ENCODE data around the gene POLDIP2. TPM values are rescaled to one million over a fixed set of nuclear protein-coding genes. Genes with fewer than 3 reads are reported as not detected.

Gene POLDIP2, protein sequence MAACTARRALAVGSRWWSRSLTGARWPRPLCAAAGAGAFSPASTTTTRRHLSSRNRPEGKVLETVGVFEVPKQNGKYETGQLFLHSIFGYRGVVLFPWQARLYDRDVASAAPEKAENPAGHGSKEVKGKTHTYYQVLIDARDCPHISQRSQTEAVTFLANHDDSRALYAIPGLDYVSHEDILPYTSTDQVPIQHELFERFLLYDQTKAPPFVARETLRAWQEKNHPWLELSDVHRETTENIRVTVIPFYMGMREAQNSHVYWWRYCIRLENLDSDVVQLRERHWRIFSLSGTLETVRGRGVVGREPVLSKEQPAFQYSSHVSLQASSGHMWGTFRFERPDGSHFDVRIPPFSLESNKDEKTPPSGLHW
- 10 to 100 TPM; 62.7 to 86.0 (median 72.4) TPM for total RNA-seq

DNA sequence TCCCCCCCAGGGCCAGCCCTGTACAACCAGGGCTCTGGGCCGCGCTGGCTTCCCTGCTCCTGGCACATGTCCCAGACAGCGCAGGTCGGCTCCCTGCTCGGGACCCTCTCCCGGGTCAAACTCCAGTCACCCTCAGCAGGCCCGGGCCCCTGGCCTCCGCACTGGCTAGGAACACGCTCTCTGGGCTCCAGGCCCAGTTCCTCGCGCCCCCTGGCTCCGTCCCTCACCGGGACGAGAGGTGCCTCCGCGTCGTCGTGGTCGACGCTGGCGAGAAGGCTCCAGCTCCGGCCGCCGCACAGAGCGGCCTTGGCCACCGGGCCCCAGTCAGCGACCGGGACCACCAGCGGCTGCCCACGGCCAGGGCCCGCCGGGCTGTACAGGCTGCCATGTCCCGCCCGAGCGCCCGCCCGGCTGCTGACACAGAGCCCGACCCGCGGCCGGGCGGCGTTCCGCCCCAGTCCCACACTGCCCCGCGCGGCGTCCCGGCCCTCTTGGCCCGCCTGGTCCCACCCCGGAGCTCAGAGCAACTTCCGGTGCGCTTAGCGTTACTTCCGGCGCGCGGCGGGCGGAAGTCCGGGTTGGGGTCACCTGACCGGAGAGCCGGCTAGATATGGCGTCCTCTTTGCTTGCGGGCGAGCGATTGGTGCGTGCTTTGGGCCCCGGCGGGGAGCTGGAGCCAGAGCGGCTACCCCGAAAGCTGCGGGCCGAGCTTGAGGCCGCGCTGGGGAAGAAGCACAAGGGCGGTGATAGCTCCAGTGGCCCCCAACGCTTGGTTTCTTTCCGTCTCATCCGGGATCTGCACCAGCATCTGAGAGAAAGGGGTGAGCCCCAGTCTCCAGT, at the start of gene POLDIP2:
Gene POLDIP2, minus strand, starts transcription at position 467 of the 840 bp plus-strand sequence. Its CDS starts 79 bp downstream, at position 388.
- ATAC-seq (ENCODE audit: low FRiP score) = peak; percentile 99
- DNase-seq (ENCODE audit: low spot score) = peak; percentile 79
- TF ChIP-seq, protein P1, sequence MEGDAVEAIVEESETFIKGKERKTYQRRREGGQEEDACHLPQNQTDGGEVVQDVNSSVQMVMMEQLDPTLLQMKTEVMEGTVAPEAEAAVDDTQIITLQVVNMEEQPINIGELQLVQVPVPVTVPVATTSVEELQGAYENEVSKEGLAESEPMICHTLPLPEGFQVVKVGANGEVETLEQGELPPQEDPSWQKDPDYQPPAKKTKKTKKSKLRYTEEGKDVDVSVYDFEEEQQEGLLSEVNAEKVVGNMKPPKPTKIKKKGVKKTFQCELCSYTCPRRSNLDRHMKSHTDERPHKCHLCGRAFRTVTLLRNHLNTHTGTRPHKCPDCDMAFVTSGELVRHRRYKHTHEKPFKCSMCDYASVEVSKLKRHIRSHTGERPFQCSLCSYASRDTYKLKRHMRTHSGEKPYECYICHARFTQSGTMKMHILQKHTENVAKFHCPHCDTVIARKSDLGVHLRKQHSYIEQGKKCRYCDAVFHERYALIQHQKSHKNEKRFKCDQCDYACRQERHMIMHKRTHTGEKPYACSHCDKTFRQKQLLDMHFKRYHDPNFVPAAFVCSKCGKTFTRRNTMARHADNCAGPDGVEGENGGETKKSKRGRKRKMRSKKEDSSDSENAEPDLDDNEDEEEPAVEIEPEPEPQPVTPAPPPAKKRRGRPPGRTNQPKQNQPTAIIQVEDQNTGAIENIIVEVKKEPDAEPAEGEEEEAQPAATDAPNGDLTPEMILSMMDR (IDR thresholded peaks at IDR 0.05) = no peak

DNA sequence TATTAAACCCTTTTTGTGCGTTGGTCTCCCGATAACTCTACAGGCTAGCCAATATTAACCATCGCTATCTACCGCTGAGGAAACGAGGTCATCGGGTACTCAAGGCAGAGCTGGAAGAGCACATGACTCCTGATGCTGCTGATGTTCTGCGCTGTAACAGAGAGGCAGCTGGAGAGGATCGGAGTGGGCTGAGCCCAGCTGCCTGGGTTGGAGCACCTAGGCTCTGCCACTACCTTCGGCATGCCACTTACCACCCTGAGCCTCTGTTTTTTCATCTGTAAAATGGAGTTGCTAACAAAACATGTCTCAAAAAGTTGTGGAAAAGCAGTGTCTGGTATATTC, 49.1 kb upstream of the POLDIP2 start:
- ATAC-seq (ENCODE audit: low FRiP score) = peak; percentile 3
- no peak for DNase-seq (ENCODE audit: low spot score)

DNA sequence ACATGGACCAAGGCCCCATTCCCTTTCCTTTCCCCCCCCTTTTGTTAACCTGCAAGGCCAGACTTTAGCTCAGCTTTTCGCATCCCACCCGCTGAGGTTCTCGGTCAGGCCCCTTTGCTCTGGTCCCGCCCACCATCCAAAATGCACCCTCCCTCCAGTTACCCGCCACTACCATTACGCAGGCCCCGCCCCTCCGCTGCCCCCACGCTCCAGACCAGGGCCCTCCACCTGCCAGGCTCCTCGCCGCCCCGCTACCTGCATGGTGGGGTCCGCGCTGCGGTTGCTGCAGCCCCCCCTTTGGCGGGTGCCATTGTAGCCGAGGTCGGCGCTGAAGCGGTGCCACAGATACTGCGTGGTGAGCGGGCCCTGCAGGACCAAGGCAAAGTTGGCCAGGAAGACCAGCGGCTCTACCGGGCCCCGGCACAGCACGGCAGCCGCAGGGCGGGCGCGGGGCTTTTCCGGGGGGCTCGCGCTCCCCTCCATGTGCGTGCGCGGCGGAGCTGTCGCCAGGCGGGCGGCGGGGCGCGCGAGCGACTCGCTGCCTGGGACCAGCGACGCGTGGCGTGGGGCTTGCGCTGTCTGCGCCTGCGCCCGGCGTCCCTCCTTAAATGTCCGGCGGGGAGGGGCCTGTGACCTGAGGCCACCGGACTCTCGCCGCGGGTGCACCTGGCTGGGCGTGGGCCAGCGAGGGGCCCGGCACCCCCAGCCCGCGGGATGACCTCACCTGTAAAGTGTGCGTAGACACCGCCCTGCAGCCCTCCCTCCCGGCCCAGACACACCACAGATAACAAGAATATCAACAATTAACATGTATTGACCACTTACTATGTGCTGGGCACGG, 48.5 kb upstream of the POLDIP2 start, which contains the start of gene SLC46A1:
Gene SLC46A1, minus strand, starts transcription at position 581 of the 841 bp plus-strand sequence. Its CDS starts 98 bp downstream, at position 483.
- TF ChIP-seq, protein P1 (IDR thresholded peaks at IDR 0.05) = no peak
- peak; percentile 83 for ATAC-seq (ENCODE audit: low FRiP score)
- peak; percentile 53 for DNase-seq (ENCODE audit: low spot score)

More for the DNA sequence above, 49.1 kb upstream of the POLDIP2 start:
- TF ChIP-seq, protein P1 (IDR thresholded peaks at IDR 0.05) = no peak

DNA sequence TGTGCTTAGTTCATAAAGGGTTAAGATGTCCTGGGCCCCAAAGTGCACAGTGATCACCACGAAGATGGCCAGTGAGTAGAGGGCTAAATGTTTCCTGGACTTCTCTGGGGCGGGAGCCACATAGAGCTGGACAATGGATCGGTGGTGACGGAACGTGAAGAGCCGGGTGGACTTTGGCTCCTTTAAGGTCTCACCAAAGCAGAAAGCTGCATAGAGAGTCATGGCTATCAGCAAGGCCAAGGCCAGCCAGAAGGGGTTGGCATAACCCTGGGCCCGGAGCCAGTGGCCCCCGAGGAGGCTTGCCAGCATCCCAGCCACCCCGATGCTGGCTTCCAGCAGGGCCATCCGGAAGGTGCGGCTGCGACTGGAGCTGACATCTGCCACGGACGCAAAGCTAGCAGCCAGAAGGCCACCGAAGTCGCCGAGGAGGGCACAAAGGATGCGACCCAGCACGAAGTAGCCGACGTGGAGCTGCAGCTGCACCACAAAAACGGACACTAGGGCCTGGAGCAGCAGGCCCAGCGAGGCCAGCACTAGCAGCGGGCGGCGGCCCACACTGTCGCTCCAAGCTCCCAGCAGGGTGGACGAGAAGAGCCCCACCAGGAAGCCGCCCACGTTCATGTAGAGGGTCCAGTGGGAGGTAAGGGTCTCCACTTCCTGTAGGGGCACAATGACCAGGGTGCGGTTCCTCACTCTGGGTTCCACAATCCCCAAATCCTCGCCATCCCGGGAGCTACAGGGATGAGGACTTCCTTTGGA, 47.7 kb upstream of the POLDIP2 start:
- ATAC-seq (ENCODE audit: low FRiP score) (no peak), DNase-seq (ENCODE audit: low spot score) (no peak)
- TF ChIP-seq, protein P1 (IDR thresholded peaks at IDR 0.05) = no peak

DNA sequence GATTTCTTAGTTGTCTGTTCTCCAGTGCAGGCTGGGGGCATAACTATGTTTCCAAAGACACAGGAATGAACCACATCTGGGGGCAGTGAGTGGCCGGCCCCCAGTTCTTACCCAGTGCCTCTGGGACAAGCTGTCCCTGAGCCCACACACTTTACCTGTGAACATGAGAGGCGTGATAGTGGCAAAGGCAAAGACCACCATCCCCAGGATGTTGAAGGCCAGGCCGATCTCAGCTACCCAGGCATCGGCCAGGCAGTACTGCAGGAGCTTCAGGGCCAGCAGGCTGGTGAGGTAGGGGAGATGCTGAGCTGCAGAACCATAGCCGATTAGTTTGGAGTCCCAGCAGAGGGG, 47.1 kb upstream of the POLDIP2 start:
- TF ChIP-seq, protein P1 (IDR thresholded peaks at IDR 0.05) = no peak
- no peak for ATAC-seq (ENCODE audit: low FRiP score)
- no peak for DNase-seq (ENCODE audit: low spot score)

DNA sequence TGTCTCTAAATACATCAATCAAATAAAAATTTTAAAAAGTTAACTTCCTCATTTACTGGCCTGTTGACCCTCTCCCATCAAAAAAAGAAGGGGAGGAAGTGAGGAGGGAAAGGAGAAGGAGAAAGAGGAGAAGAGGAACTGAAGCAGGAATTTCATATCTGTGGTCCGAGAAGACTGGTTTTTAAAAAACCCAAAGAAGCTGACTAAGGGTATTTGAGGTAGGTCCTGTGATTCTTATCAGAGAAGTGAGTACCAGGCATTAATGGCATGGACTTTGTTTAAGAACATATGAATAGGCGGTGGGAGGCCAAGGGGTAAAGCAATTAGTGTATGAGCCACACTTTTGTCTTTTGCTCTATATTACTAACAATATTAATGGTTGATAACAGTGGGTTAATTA, 46.7 kb upstream of the POLDIP2 start:
- TF ChIP-seq, protein P1 (IDR thresholded peaks at IDR 0.05) = no peak
- ATAC-seq (ENCODE audit: low FRiP score) = no peak
- DNase-seq (ENCODE audit: low spot score) = no peak
